GM23338 (cell line): ENCODE measurements around the gene DCAF7. TPM values are rescaled to one million over a fixed set of nuclear protein-coding genes. Genes with fewer than 3 reads are reported as not detected.

Source experiments
- ATAC-seq: fragments of 200-7000 bp; cut with Tn5 transposase; 3 replicates; pipeline ENCODE4 v1.9.1; 2020
- DNase-seq: peaks from one replicate; pipeline ENCODE4 v3.0.0-alpha.2; 2015; ENCODE audit warnings: low spot score
- H2AFZ ChIP-seq: fragments of 200-600 bp; sonication (generic); 2 replicates; pipeline ENCODE4 v1.8.0; 2016; ENCODE audit warnings: antibody characterized with exemption, mild to moderate bottlenecking, moderate library complexity
- H3F3A ChIP-seq: fragments of 200-600 bp; sonication (generic); replicated peaks from 2 replicates; pipeline ENCODE4 v1.8.0; 2017; ENCODE audit warnings: antibody characterized with exemption, mixed run types, low read depth
- H3K27ac ChIP-seq: fragments of 200-600 bp; sonication (generic); 2 replicates; pipeline ENCODE4 v1.6.1; 2016; ENCODE audit warnings: low read depth
- H3K27me3 ChIP-seq: fragments of 200-600 bp; sonication (generic); 2 replicates; pipeline ENCODE4 v1.8.0; 2016; ENCODE audit warnings: mild to moderate bottlenecking, mixed run types, moderate library complexity; ENCODE audit not compliant: insufficient read depth
- H3K36me3 ChIP-seq: fragments of 200-600 bp; sonication (generic); 2 replicates; pipeline ENCODE4 v1.8.0; 2016; ENCODE audit warnings: mild to moderate bottlenecking; ENCODE audit not compliant: insufficient read depth
- H3K4me1 ChIP-seq: fragments of 200-600 bp; sonication (generic); 2 replicates; pipeline ENCODE4 v1.8.0; 2016; ENCODE audit warnings: mild to moderate bottlenecking, moderate library complexity; ENCODE audit not compliant: insufficient read depth
- H3K4me2 ChIP-seq: fragments of 200-600 bp; sonication (generic); 2 replicates; pipeline ENCODE4 v1.7.1; 2017; ENCODE audit warnings: mixed run types
- H3K4me3 ChIP-seq: fragments of 200-600 bp; sonication (generic); 2 replicates; pipeline ENCODE4 v1.6.1; 2016; ENCODE audit warnings: mixed run types
- H3K79me2 ChIP-seq: fragments of 200-600 bp; sonication (generic); replicated peaks from 2 replicates; pipeline ENCODE4 v1.8.0; 2017; ENCODE audit warnings: mild to moderate bottlenecking; ENCODE audit not compliant: insufficient read depth
- H3K9me2 ChIP-seq: fragments of 200-600 bp; sonication (generic); 2 replicates; pipeline ENCODE4 v1.8.0; 2017; ENCODE audit not compliant: insufficient read depth
- H4K20me1 ChIP-seq: fragments of 200-600 bp; sonication (generic); replicated peaks from 2 replicates; pipeline ENCODE4 v1.8.0; 2017; ENCODE audit warnings: mild to moderate bottlenecking; ENCODE audit not compliant: insufficient read depth
- H3K27ac Mint-ChIP-seq: 2 replicates; pipeline ENCODE4 v1.8.0; 2020; ENCODE audit warnings: inconsistent platforms, mild to moderate bottlenecking, moderate library complexity, mixed read lengths
- H3K27me3 Mint-ChIP-seq: 3 replicates; pipeline ENCODE4 v1.8.0; 2022; ENCODE audit warnings: low read depth, mild to moderate bottlenecking, moderate library complexity, mixed read lengths, inconsistent platforms; ENCODE audit not compliant: insufficient read depth, poor library complexity
- H3K36me3 Mint-ChIP-seq: 3 replicates; pipeline ENCODE4 v1.8.0; 2021; ENCODE audit warnings: low read depth, mild to moderate bottlenecking, inconsistent platforms, moderate library complexity, mixed read lengths
- H3K4me1 Mint-ChIP-seq: 3 replicates; pipeline ENCODE4 v1.8.0; 2020; ENCODE audit warnings: mild to moderate bottlenecking, inconsistent platforms, mixed read lengths
- H3K4me3 Mint-ChIP-seq: 3 replicates; pipeline ENCODE4 v1.8.0; 2021; ENCODE audit warnings: moderate library complexity, mild to moderate bottlenecking, inconsistent platforms, mixed read lengths
- H3K9me3 Mint-ChIP-seq: 3 replicates; pipeline ENCODE4 v1.8.0; 2020; ENCODE audit warnings: moderate library complexity, mild to moderate bottlenecking, inconsistent platforms, mixed read lengths
- CREB1 ChIP-seq: fragments of 250-450 bp; sonication (Bioruptor Pico); IDR thresholded peaks from 2 replicates; pipeline ENCODE4 v1.5.0; 2020; ENCODE audit warnings: low read depth, mild to moderate bottlenecking, moderate library complexity
- CTCF ChIP-seq, 2 experiments: fragments of 200-600 bp in 1 of 2; sonication (generic) in 1 of 2; conservative IDR thresholded peaks; 2 replicates each; pipeline versions ENCODE4 v1.5.1 to v1.6.1; 2016 to 2017; ENCODE audit warnings: antibody characterized with exemption in 2 of 2, low read depth in 2 of 2, mild to moderate bottlenecking in 2 of 2, moderate library complexity in 1 of 2
- ETS1 ChIP-seq: IDR thresholded peaks from 2 replicates; pipeline ENCODE4 v1.6.1; 2016; ENCODE audit warnings: antibody characterized with exemption
- EZH2 ChIP-seq: fragments of 200-600 bp; sonication (generic); IDR thresholded peaks from one replicate; pipeline ENCODE4 v1.8.0; 2017; ENCODE audit warnings: antibody characterized with exemption, mild to moderate bottlenecking, low read depth; ENCODE audit not compliant: unreplicated experiment
- JUNB ChIP-seq: IDR thresholded peaks from one replicate; pipeline ENCODE4 v1.6.1; 2016; ENCODE audit warnings: antibody characterized with exemption; ENCODE audit not compliant: unreplicated experiment
- NANOG ChIP-seq: IDR thresholded peaks from 2 replicates; pipeline ENCODE4 v1.6.1; 2016; ENCODE audit warnings: antibody characterized with exemption, borderline replicate concordance
- STAT1 ChIP-seq: IDR thresholded peaks from one replicate; pipeline ENCODE4 v1.6.1; 2016; ENCODE audit warnings: antibody characterized with exemption; ENCODE audit not compliant: unreplicated experiment
- ZNF114 ChIP-seq: fragments of 250-450 bp; sonication (Bioruptor Pico); IDR thresholded peaks from 2 replicates; pipeline ENCODE4 v1.5.0; 2020; ENCODE audit warnings: mild to moderate bottlenecking, moderate library complexity
- ZNF331 ChIP-seq: fragments of 250-450 bp; sonication (Bioruptor Pico); IDR thresholded peaks from 2 replicates; pipeline ENCODE4 v1.5.0; 2020; ENCODE audit warnings: low read depth, mild to moderate bottlenecking, moderate library complexity
- ZNF462 ChIP-seq: fragments of 250-450 bp; sonication (Bioruptor Pico); IDR thresholded peaks from 2 replicates; pipeline ENCODE4 v1.5.0; 2020; ENCODE audit warnings: mild to moderate bottlenecking, moderate library complexity
- polyA plus RNA-seq: library from polyadenylated mRNA; unstranded; fragments of >200 nt; fragmentation: Nextera tagmentation; extraction: Ambion mirVana; gene quantifications from 2 replicates; pipeline ENCODE4 v1.2.1, GENCODE V29; 2016
- total RNA-seq: library from RNA; depleted of rRNA; stranded (reverse); fragments of >200 nt; shearing (Covaris generic); gene quantifications from 2 replicates; pipeline ENCODE4 v1.2.3, GENCODE V29; 2014

The DCAF7 gene
- total and polyA plus RNA-seq, 2 experiments from 2014 or later, result 31.3 to 60.1 TPM

- TF ChIP-seq CTCF (conservative IDR thresholded peaks at IDR 0.05; ENCODE audit: low read depth in 2 of 2) (no peak), CREB1 (CRISPR knock-in tag) (no peak), NANOG (no peak), JUNB (no peak), STAT1 (no peak), ZNF331 (CRISPR knock-in tag) (no peak), EZH2 (no peak), ZNF114 (CRISPR knock-in tag) (no peak)
Observed at GRCh38 chr17:63516910-63517824, 33.1 kb upstream of the DCAF7 start (continued).

DNA sequence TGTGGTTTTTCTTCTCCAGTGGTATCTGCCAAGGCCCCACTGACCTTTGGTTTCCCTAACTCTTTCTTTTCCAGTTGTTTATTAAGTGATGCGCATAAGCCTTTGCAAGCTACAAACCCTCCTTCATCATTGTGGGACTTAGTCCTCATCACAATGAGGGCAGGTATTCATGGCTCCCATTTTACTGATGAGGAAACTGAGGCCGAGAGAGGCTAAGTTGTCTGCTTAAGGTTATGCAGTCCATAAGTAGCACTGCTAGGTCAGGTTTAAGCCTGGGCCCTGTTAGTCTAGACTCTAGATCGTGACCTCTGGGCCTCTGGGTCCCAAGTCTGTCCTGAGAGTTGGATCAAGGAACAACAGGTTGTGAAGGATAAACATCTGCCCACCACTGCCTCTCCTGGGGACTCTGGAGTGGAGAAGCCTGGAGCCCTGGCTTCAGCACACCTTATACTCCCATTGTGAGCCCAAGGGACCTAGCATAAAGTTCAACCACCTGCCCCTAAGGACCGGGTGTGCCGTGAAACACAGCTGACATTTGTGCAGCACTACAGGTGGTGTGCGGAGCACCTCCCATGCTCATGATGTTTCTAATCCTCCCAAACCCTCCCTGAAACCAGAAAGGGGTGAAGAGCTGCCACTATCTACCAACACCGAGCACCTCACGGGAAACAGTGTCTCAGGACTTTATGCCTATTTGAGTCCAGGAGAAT lies 32.3 kb upstream of the DCAF7 start:
- DNase-seq (no peak), ATAC-seq (no peak)
- no peak overlapping the region for H3K4me2 ChIP-seq
- H3K36me3 ChIP-seq, result no peaks in the 10 kb centered on the region
- H3K4me1 ChIP-seq, result 0 out of 2 replicates have a peak, but pooled peaks cover 4% of the 10 kb centered on the region
- H4K20me1 ChIP-seq, result no peaks in the 10 kb centered on the region
- no peaks in the 10 kb centered on the region for H3K79me2 ChIP-seq
- H2AFZ ChIP-seq, result no peak overlapping the region
- no peak overlapping the region for H3K4me3 Mint-ChIP-seq
- no peaks in the 10 kb centered on the region; the same call in 2 of the 3 replicates for H3K9me3 Mint-ChIP-seq
- H3K9me2 ChIP-seq, result no peaks in the 10 kb centered on the region
- no peaks in the 10 kb centered on the region for H3F3A ChIP-seq
- no peaks in the 10 kb centered on the region for H3K27me3 ChIP-seq
- H3K4me3 ChIP-seq, result no peak overlapping the region
- no peak overlapping the region for H3K27ac Mint-ChIP-seq
- H3K4me1 Mint-ChIP-seq, result peaks cover 20% of the 10 kb centered on the region
- TF ChIP-seq STAT1 (no peak), NANOG (no peak), CTCF (conservative IDR thresholded peaks at IDR 0.05; ENCODE audit: low read depth in 2 of 2) (no peak), ZNF462 (CRISPR knock-in tag) (no peak), ETS1 (no peak)
- H3K27me3 Mint-ChIP-seq, result peaks cover 7% of the 10 kb centered on the region
- no peak overlapping the region for H3K27ac ChIP-seq
- H3K36me3 Mint-ChIP-seq, result no peaks in the 10 kb centered on the region
